Type B pancreatic cell (in vitro differentiated cells): Measurements from ENCODE around the gene KLRK1. TPM values are rescaled to one million over a fixed set of nuclear protein-coding genes. Genes with fewer than 3 reads are reported as not detected.

Source experiments
- DNase-seq: peaks from one replicate; pipeline ENCODE4 v3.0.0; 2021; ENCODE audit warnings: mixed read lengths; ENCODE audit not compliant: unreplicated experiment; ENCODE audit errors: extremely low spot score
- H3K27ac Mint-ChIP-seq: 2 replicates; pipeline ENCODE4 v1.8.0; 2021; ENCODE audit warnings: mild to moderate bottlenecking, mixed read lengths
- H3K27me3 Mint-ChIP-seq: 2 replicates; pipeline ENCODE4 v1.8.0; 2021; ENCODE audit warnings: mixed read lengths
- H3K36me3 Mint-ChIP-seq: 2 replicates; pipeline ENCODE4 v1.8.0; 2021; ENCODE audit warnings: mixed read lengths
- H3K4me1 Mint-ChIP-seq: one replicate; pipeline ENCODE4 v1.8.0; 2021; ENCODE audit warnings: mixed read lengths; ENCODE audit not compliant: unreplicated experiment
- H3K4me3 Mint-ChIP-seq: 2 replicates; pipeline ENCODE4 v1.8.0; 2021; ENCODE audit warnings: mild to moderate bottlenecking, mixed read lengths
- H3K9me3 Mint-ChIP-seq: 2 replicates; pipeline ENCODE4 v1.8.0; 2021; ENCODE audit warnings: mixed read lengths
- CTCF ChIP-seq: fragments of 200-600 bp; sonication (generic); conservative IDR thresholded peaks from 2 replicates; pipeline ENCODE4 v1.5.0; 2021; ENCODE audit warnings: antibody characterized with exemption, mild to moderate bottlenecking
- total RNA-seq: library from RNA; stranded (reverse); gene quantifications from 2 replicates; pipeline ENCODE4 v1.2.1, GENCODE V29; 2021; ENCODE audit warnings: low replicate concordance

The KLRK1 gene
- total RNA-seq, 1 donor from 2014 or later = not detected

GRCh38 chr12:10408842-10409241 lies 19.0 kb upstream of the KLRK1 start:
- Mint-ChIP-seq H3K27me3 (no peaks in the 10 kb centered on the region), H3K36me3 (no peaks in the 10 kb centered on the region), H3K9me3 (no peaks in the 10 kb centered on the region), H3K4me1 (no peaks in the 10 kb centered on the region), H3K4me3 (no peak overlapping the region), H3K27ac (no peak overlapping the region)
- no peak for DNase-seq
- no peak for TF ChIP-seq CTCF

GRCh38 chr12:10406725-10407124 lies 16.9 kb upstream of the KLRK1 start:
- no peaks in the 10 kb centered on the region for H3K27me3 Mint-ChIP-seq
- TF ChIP-seq CTCF = no peak
- no peaks in the 10 kb centered on the region for H3K36me3 Mint-ChIP-seq
- no peak overlapping the region for H3K4me3 Mint-ChIP-seq
- no peaks in the 10 kb centered on the region for H3K9me3 Mint-ChIP-seq
- no peak overlapping the region for H3K27ac Mint-ChIP-seq
- H3K4me1 Mint-ChIP-seq = no peaks in the 10 kb centered on the region
- no peak for DNase-seq

GRCh38 chr12:10405294-10405693 lies 15.5 kb upstream of the KLRK1 start:
- DNase-seq = no peak
- H3K9me3 Mint-ChIP-seq = no peaks in the 10 kb centered on the region
- no peaks in the 10 kb centered on the region for H3K36me3 Mint-ChIP-seq
- H3K27me3 Mint-ChIP-seq = no peaks in the 10 kb centered on the region
- no peak overlapping the region for H3K27ac Mint-ChIP-seq
- no peaks in the 10 kb centered on the region for H3K4me1 Mint-ChIP-seq
- TF ChIP-seq CTCF = no peak
- H3K4me3 Mint-ChIP-seq = no peak overlapping the region

- Mint-ChIP-seq H3K9me3 (no peaks in the 10 kb centered on the region), H3K4me3 (no peak overlapping the region), H3K27ac (no peak overlapping the region), H3K27me3 (no peaks in the 10 kb centered on the region), H3K36me3 (no peaks in the 10 kb centered on the region), H3K4me1 (no peaks in the 10 kb centered on the region)
- DNase-seq = no peak
- TF ChIP-seq CTCF = no peak
Measured at GRCh38 chr12:10404798-10405197, 15.0 kb upstream of the KLRK1 start.

GRCh38 chr12:10400829-10401228 lies 11.0 kb upstream of the KLRK1 start:
- no peaks in the 10 kb centered on the region for H3K36me3 Mint-ChIP-seq
- H3K27me3 Mint-ChIP-seq = no peaks in the 10 kb centered on the region
- H3K27ac Mint-ChIP-seq = no peak overlapping the region
- DNase-seq = no peak
- H3K4me1 Mint-ChIP-seq = no peaks in the 10 kb centered on the region
- H3K9me3 Mint-ChIP-seq = peaks cover 4% of the 10 kb centered on the region
- no peak overlapping the region for H3K4me3 Mint-ChIP-seq
- no peak for TF ChIP-seq CTCF

- Mint-ChIP-seq H3K27ac (no peak overlapping the region), H3K27me3 (no peaks in the 10 kb centered on the region), H3K36me3 (no peaks in the 10 kb centered on the region), H3K9me3 (peaks cover 8% of the 10 kb centered on the region), H3K4me1 (peaks cover 4% of the 10 kb centered on the region), H3K4me3 (no peak overlapping the region)
- TF ChIP-seq CTCF = no peak
- DNase-seq = no peak
Measured at GRCh38 chr12:10398168-10398567, 8.3 kb upstream of the KLRK1 start.
